HUES6 (cell line): ENCODE data around the gene NCOA1.
A peak's percentile ranks its signal among the peaks of the same experiment; 100 is the strongest.
"Not testable (repeated sequence)": the region's sequence is repeated elsewhere in the genome, so short reads cannot be mapped to it uniquely, and the experiment has no call there.

Experiments
- H3K27ac ChIP-seq: 2 replicates; pipeline ENCODE4 v1.7.0; 2013; ENCODE audit warnings: low read depth, mild to moderate bottlenecking, low read length, inconsistent platforms
- H3K27me3 ChIP-seq: 2 replicates; pipeline ENCODE4 v1.6.1; 2013; ENCODE audit warnings: low read length; ENCODE audit not compliant: control insufficient read depth, insufficient read depth
- H3K36me3 ChIP-seq: 2 replicates; pipeline ENCODE4 v1.6.1; 2013; ENCODE audit warnings: low read length; ENCODE audit not compliant: control insufficient read depth, insufficient read depth
- H3K4me1 ChIP-seq: 2 replicates; pipeline ENCODE4 v1.6.1; 2013; ENCODE audit warnings: low read length; ENCODE audit not compliant: control insufficient read depth, insufficient read depth
- H3K4me3 ChIP-seq: 2 replicates; pipeline ENCODE4 v1.5.1; 2013; ENCODE audit warnings: low read depth, low read length
- H3K9ac ChIP-seq: one replicate; pipeline ENCODE4 v1.6.1; 2013; ENCODE audit warnings: mild to moderate bottlenecking, low read length
- H3K9me3 ChIP-seq: 2 replicates; pipeline ENCODE4 v1.6.1; 2013; ENCODE audit warnings: low read depth, low read length; ENCODE audit not compliant: control insufficient read depth, insufficient read depth

NCOA1 gene

DNA sequence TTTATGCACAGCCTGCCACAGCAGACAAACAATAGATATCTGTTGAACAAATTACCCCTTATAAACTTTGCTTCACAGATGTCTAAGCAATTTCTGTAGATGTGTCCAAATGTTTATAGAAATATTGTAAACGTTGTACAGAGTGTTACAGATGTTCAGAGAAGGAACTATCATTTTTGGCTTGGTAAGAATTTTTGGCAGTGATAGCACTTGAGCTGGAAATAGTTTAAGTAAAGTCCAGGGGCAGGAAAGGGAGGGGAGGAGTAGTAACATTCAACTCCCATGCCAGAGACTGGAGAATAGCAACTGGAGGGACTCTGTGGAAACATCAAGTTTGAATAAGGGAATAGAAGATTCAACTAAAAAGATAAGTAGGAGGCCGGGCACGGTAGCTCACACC lies 297.8 kb downstream of the NCOA1 start:
- H3K36me3 ChIP-seq = peaks cover 6% of the 10 kb centered on the region; the same call in 1 of the 2 replicates
- H3K4me1 ChIP-seq = peaks cover 20% of the 10 kb centered on the region
- H3K27me3 ChIP-seq = no peaks in the 10 kb centered on the region
- no peak overlapping the region for H3K27ac ChIP-seq
- no peak overlapping the region for H3K4me3 ChIP-seq
- no peaks in the 10 kb centered on the region for H3K9me3 ChIP-seq
- no peak overlapping the region for H3K9ac ChIP-seq

GRCh38 chr2:24791452-24791851 lies 300.4 kb downstream of the NCOA1 start:
- H3K4me3 ChIP-seq = peak overlapping the region; percentile 30; the same call in 1 of the 2 replicates

DNA sequence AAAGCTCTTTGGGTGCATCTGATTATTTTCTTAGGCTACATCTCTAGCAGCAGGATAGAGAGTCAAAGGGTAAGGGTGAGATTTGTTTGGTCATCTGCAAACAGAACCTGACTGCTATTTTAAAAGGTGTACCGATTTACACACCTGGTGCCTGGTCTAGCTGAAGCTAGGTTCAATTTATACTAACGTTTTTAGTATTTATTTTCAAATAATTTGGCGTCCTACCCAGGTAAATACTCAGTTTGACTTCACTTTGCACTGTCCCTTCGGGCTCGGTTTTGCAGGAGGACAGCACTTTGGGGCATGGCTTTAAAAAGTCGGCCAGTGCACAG lies 301.5 kb downstream of the NCOA1 start:
- H3K27me3 ChIP-seq = no peaks in the 10 kb centered on the region
- peaks cover 29% of the 10 kb centered on the region for H3K4me1 ChIP-seq
- no peaks in the 10 kb centered on the region for H3K9me3 ChIP-seq
- peak overlapping the region; percentile 99 for H3K9ac ChIP-seq
- H3K4me3 ChIP-seq = peak overlapping the region; percentile 83
- H3K36me3 ChIP-seq = peaks cover 29% of the 10 kb centered on the region
- peak overlapping the region; percentile 98; the same call in 1 of the 2 replicates for H3K27ac ChIP-seq

More at GRCh38 chr2:24791452-24791851, 300.4 kb downstream of the NCOA1 start:
- Histone ChIP-seq H3K27ac (no peak overlapping the region), H3K36me3 (peaks cover 19% of the 10 kb centered on the region), H3K9ac (no peak overlapping the region), H3K27me3 (no peaks in the 10 kb centered on the region), H3K4me1 (peaks cover 29% of the 10 kb centered on the region), H3K9me3 (no peaks in the 10 kb centered on the region)

- H3K9me3 ChIP-seq = no peaks in the 10 kb centered on the region
- H3K27me3 ChIP-seq = no peaks in the 10 kb centered on the region
- peak within 1 kb of the TSS; percentile 98 for H3K27ac ChIP-seq
- peak within 1 kb of the TSS; percentile 99 for H3K9ac ChIP-seq
- H3K36me3 ChIP-seq = peaks cover 36% of the 10 kb centered on the region
- H3K4me3 ChIP-seq = peak within 1 kb of the TSS; percentile 83
- peaks cover 29% of the 10 kb centered on the region for H3K4me1 ChIP-seq
Measured at GRCh38 chr2:24792874-24793760, 302.1 kb downstream of the NCOA1 start, which contains the start of the genes CENPO and PTRHD1. Gene CENPO, plus strand, starts transcription at chr2:24793425. Its CDS starts 495 bp downstream, at chr2:24793920. Gene PTRHD1, minus strand, starts transcription at chr2:24793391. Its CDS starts 14 bp downstream, at chr2:24793377.

DNA sequence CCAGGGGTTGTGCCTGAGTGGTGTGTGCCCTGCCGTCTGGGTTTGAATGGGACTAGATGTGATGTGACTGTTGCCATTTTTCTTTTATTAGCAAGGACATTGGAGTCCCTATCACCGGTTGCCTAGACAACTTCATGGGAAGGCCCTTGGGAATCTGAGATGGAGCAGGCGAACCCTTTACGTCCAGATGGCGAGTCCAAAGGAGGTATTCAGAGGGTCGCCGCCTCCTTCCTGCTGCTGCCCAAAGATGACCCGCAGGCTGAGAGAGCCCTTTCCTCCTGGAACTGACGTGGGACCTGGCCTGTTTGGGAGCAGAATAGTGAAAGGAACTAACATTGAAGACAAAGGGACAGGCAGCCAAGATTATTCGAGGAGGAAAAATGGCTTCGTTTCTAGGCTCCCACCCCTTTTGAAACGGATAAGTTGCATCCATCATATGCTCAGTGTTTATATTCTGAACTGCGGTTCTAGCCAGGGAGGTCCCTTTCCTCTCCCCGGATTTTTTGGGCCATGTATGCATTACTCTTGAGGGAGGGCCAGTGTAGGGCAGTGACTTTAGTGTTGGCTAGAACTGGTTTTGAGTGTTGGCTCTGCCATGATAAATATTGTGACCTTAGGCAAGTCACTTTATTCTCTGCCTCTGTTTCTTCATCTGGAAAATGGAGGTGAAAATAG lies 302.8 kb downstream of the NCOA1 start:
- H3K27me3 ChIP-seq = no peaks in the 10 kb centered on the region
- H3K36me3 ChIP-seq = peaks cover 38% of the 10 kb centered on the region
- H3K9me3 ChIP-seq = no peaks in the 10 kb centered on the region
- peak overlapping the region; percentile 83 for H3K4me3 ChIP-seq
- H3K9ac ChIP-seq = peak overlapping the region; percentile 99
- H3K4me1 ChIP-seq = peaks cover 29% of the 10 kb centered on the region
- H3K27ac ChIP-seq = peak overlapping the region; percentile 98

DNA sequence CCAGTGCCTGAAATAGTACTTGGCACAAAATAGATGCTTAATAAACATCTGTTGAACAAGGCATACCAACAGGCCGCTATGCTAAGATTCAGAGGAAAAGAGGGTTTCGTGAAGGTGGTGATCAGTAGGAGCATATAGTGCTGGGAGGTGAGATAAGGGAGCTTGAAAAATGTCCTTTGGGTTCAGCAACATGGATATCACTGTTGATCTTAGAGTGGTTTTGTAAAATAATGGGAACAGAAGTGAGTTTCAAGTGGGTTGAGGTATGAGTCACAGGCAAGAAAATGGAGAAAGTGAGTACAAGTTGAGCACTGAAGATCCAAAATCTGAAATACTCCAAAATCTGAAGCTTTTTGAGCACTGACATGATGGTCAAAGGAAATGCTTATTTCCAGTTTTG lies 306.6 kb downstream of the NCOA1 start:
- H3K4me1 ChIP-seq = peaks cover 9% of the 10 kb centered on the region; the same call in 1 of the 2 replicates
- no peaks in the 10 kb centered on the region for H3K27me3 ChIP-seq
- H3K9me3 ChIP-seq = no peaks in the 10 kb centered on the region; the same call in 1 of the 2 replicates
- H3K27ac ChIP-seq = no peak overlapping the region
- H3K4me3 ChIP-seq = no peak overlapping the region
- H3K9ac ChIP-seq = no peak overlapping the region
- peaks cover 44% of the 10 kb centered on the region for H3K36me3 ChIP-seq

DNA sequence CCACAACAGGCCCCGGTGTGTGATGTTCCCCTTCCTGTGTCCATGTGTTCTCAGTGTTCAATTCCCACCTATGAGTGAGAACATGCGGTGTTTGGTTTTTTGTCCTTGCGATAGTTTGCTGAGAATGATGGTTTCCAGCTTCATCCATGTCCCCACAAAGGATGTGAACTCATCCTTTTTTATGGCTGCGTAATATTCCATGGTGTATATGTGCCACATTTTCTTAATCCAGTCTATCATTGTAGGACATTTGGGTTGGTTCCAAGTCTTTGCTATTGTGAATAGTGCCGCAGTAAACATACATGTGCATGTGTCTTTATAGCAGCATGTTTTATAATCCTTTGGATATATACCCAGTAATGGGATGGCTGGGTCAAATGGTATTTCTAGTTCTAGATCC lies 309.4 kb downstream of the NCOA1 start:
- not testable (repeated sequence) for H3K9me3 ChIP-seq, H3K9ac ChIP-seq, H3K4me3 ChIP-seq, H3K4me1 ChIP-seq, H3K27ac ChIP-seq, H3K27me3 ChIP-seq
- peaks cover 38% of the 10 kb centered on the region for H3K36me3 ChIP-seq

- not testable (repeated sequence) for H3K9ac ChIP-seq, H3K27ac ChIP-seq
Measured at GRCh38 chr2:24805811-24806660, 315.0 kb downstream of the NCOA1 start.

DNA sequence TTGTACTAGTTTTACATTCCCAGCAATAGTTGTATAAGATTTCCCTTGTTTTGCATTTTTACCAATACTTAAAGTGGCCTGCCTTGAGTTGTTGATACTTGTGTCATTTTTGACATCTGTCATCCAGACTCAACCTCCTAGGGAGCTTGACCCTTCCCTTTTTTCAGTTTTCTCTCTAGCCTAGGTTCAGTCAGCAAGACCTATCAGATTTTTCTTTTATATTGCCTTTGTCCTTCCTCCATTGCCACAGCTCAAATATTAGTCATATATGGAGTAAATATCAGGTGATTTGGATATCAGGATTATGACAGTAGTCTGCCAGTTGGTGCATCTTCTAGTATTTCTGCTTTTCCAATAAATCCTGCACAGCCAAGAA lies 315.6 kb downstream of the NCOA1 start:
- no peaks in the 10 kb centered on the region for H3K4me1 ChIP-seq
- H3K36me3 ChIP-seq = peaks cover 26% of the 10 kb centered on the region
- no peak overlapping the region for H3K27ac ChIP-seq
- peaks cover 18% of the 10 kb centered on the region for H3K9me3 ChIP-seq
- H3K4me3 ChIP-seq = no peak overlapping the region
- H3K27me3 ChIP-seq = no peaks in the 10 kb centered on the region
- H3K9ac ChIP-seq = no peak overlapping the region

More at GRCh38 chr2:24805811-24806660, 315.0 kb downstream of the NCOA1 start:
- peaks cover 26% of the 10 kb centered on the region for H3K36me3 ChIP-seq
- not testable (repeated sequence) for H3K4me3 ChIP-seq, H3K4me1 ChIP-seq, H3K27me3 ChIP-seq
- H3K9me3 ChIP-seq = peaks cover 18% of the 10 kb centered on the region

DNA sequence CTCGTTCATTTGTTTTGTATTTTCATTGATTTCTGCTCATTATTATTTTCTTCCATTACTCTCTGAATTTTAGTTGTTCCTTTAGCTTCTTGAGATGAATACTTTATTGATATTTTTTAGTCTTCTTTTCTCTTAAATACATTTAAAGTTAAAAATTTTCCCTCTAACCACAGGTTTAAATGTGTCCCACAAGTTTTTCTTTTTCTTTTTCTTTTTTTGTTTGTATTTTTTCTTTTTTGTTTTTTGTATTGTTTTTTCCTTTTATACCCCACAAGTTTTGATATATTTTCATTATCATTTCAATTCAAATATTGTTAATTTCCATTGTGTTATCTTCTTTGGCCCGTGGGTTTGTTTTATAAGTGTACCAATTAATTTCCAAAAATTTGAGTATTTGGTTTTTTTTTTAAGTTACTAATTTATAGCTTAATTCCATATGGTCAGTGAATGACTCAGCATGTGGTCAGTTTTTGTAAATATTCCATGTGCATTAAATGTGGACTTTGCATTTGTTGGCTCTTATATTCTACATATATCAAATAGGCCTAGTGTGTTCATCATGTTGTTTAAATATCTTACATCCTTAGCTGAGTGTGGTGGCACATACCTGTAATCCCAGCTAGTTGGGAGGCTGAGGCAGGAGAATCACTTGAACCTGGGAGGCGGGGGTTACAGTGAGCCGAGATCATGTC lies 318.4 kb downstream of the NCOA1 start:
- H3K36me3 ChIP-seq = peaks cover 40% of the 10 kb centered on the region
- H3K4me3 ChIP-seq = no peak overlapping the region
- peaks cover 18% of the 10 kb centered on the region for H3K9me3 ChIP-seq
- no peak overlapping the region for H3K9ac ChIP-seq
- no peaks in the 10 kb centered on the region for H3K4me1 ChIP-seq
- H3K27me3 ChIP-seq = no peaks in the 10 kb centered on the region
- H3K27ac ChIP-seq = no peak overlapping the region
